Lower leg skin (tissue), 3 donors: ENCODE measurements around the gene TPPP.

Experiments used
- POLR2A ChIP-seq, 2 donors: fragments of 450-650 bp; IDR thresholded peaks; one replicate each; pipeline ENCODE4 v1.6.1; 2016 to 2017; ENCODE audit warnings: antibody characterized with exemption in 2 of 2, mild to moderate bottlenecking in 1 of 2, moderate library complexity in 1 of 2
- TF ChIP-seq, protein P1 (sequence below), 3 donors: fragments of 450-650 bp; IDR thresholded peaks; one replicate each; pipeline ENCODE4 v1.5.1; 2016; ENCODE audit warnings: antibody characterized with exemption in 3 of 3, mild to moderate bottlenecking in 3 of 3, moderate library complexity in 2 of 3

DNA sequence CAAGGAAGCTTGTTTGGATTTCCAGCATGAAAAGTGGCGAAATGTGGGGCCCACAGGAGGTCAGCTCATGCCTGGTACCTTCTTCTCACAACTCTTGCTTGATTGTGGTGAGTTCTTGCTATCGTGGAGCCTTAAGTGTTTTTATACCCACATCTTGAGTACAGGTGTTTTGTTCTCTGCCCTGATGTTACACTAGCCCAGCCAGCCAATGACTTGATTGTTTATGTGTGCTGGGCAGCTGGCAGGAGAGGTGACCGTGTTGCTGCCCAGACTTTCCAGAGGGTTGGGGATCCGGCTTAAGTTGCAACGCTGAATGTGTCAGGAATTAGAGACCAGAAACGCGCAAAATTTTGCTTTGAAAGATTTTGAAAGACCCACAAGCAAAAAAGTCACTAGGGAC lies 24.0 kb upstream of the TPPP start:
- TF ChIP-seq, protein P1, sequence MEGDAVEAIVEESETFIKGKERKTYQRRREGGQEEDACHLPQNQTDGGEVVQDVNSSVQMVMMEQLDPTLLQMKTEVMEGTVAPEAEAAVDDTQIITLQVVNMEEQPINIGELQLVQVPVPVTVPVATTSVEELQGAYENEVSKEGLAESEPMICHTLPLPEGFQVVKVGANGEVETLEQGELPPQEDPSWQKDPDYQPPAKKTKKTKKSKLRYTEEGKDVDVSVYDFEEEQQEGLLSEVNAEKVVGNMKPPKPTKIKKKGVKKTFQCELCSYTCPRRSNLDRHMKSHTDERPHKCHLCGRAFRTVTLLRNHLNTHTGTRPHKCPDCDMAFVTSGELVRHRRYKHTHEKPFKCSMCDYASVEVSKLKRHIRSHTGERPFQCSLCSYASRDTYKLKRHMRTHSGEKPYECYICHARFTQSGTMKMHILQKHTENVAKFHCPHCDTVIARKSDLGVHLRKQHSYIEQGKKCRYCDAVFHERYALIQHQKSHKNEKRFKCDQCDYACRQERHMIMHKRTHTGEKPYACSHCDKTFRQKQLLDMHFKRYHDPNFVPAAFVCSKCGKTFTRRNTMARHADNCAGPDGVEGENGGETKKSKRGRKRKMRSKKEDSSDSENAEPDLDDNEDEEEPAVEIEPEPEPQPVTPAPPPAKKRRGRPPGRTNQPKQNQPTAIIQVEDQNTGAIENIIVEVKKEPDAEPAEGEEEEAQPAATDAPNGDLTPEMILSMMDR (IDR thresholded peaks at IDR 0.05): no peak
- TF ChIP-seq POLR2A (IDR thresholded peaks at IDR 0.05): no peak
